Endothelial cell of umbilical vein (primary cell): ENCODE measurements around the gene SKAP1. TPM values are rescaled to one million over a fixed set of nuclear protein-coding genes. Genes with fewer than 3 reads are reported as not detected.

Experiments used
- BruUV-seq: library from RNA; stranded (reverse); fragments of 400-500 nt; replicated peaks from 2 replicates; lab custom pipeline; 2021; lab: Mats Ljungman, UMichigan
- CTCF ChIA-PET: fragments of 300-600, 350-600 bp; sonication (Branson Sonifier 250); formaldehyde crosslinking; loops from one replicate; lab custom pipeline; 2021; ENCODE audit warnings: antibody characterized with exemption, inconsistent platforms; lab: Charles Lee
- POLR2A ChIA-PET: fragments of 300-600, 350-600 bp; sonication (Branson Sonifier 250); formaldehyde crosslinking; loops from one replicate; lab custom pipeline; 2021; ENCODE audit warnings: antibody characterized with exemption, inconsistent platforms; lab: Charles Lee
- DNase-seq: peaks from one replicate; pipeline ENCODE4 v3.0.0-alpha.2; 2011; ENCODE audit warnings: low read depth, low spot score
- FAIRE-seq: peaks from 2 replicates; lab custom pipeline; 2011; peaks lifted over from hg19 to GRCh38; lab: Jason Lieb, UNC
- H2AFZ ChIP-seq: 2 replicates; pipeline ENCODE4 v1.6.0; 2012; ENCODE audit warnings: low read depth, low read length, control low read depth, inconsistent platforms
- H3K27ac ChIP-seq: 2 replicates; pipeline ENCODE4 v1.5.1; 2011; ENCODE audit warnings: low read depth, mild to moderate bottlenecking, control low read depth, low read length, moderate library complexity; ENCODE audit not compliant: insufficient read depth
- H3K27me3 ChIP-seq, 2 experiments: 2 replicates each; pipeline versions ENCODE4 v1.6.0 to v1.6.1; 2011; ENCODE audit warnings: low read length in 2 of 2, mixed read lengths in 1 of 2; ENCODE audit not compliant: control insufficient read depth in 2 of 2, insufficient read depth in 2 of 2
- H3K36me3 ChIP-seq, 2 experiments: 2 replicates in 1 of 2; 3 replicates in 1 of 2; pipeline ENCODE4 v1.5.1; 2011; ENCODE audit warnings: low read length in 2 of 2, mild to moderate bottlenecking in 1 of 2, moderate library complexity in 1 of 2; ENCODE audit not compliant: control insufficient read depth in 2 of 2, insufficient read depth in 2 of 2; ENCODE audit errors: extremely low read depth in 1 of 2
- H3K4me1 ChIP-seq: 3 replicates; pipeline ENCODE4 v1.5.1; 2011; ENCODE audit warnings: mild to moderate bottlenecking, low read length; ENCODE audit not compliant: control insufficient read depth, insufficient read depth; ENCODE audit errors: extremely low read depth
- H3K4me2 ChIP-seq: 2 replicates; pipeline ENCODE4 v1.6.1; 2011; ENCODE audit warnings: low read length, control low read depth, mixed read lengths; ENCODE audit not compliant: insufficient read depth
- H3K4me3 ChIP-seq, 3 experiments: fragments of 200-600 bp in 1 of 3; sonication (generic), shearing (Covaris generic) in 1 of 3; replicated peaks in 1 of 3; 2 replicates each; pipeline ENCODE4 v1.5.1; 2011 to 2016; ENCODE audit warnings: control low read depth in 3 of 3, low read length in 3 of 3, mild to moderate bottlenecking in 2 of 3, inconsistent platforms in 1 of 3, low read depth in 1 of 3, moderate library complexity in 1 of 3; ENCODE audit not compliant: insufficient read depth in 1 of 3
- H3K79me2 ChIP-seq: 2 replicates; pipeline ENCODE4 v1.6.0; 2012; ENCODE audit warnings: low read length, inconsistent platforms; ENCODE audit not compliant: control insufficient read depth, insufficient read depth
- H3K9ac ChIP-seq: replicated peaks from 2 replicates; pipeline ENCODE3; 2011; ENCODE audit warnings: low read length, control low read depth; ENCODE audit not compliant: insufficient read depth; ENCODE audit errors: extremely low read depth
- H3K9me1 ChIP-seq: replicated peaks from 3 replicates; pipeline ENCODE4 v1.6.0; 2011; ENCODE audit warnings: mild to moderate bottlenecking, low read length; ENCODE audit not compliant: control insufficient read depth, insufficient read depth; ENCODE audit errors: extremely low read depth
- H3K9me3 ChIP-seq: replicated peaks from 2 replicates; pipeline ENCODE4 v1.5.1; 2012; ENCODE audit warnings: low read length, inconsistent platforms; ENCODE audit not compliant: control insufficient read depth, insufficient read depth
- H4K20me1 ChIP-seq: replicated peaks from 2 replicates; pipeline ENCODE3; 2011; ENCODE audit warnings: mild to moderate bottlenecking, low read length; ENCODE audit not compliant: control insufficient read depth, insufficient read depth; ENCODE audit errors: extremely low read depth
- EZH2 ChIP-seq: IDR thresholded peaks from 2 replicates; pipeline ENCODE4 v1.6.1; 2012; ENCODE audit warnings: borderline replicate concordance, low read depth, mild to moderate bottlenecking, moderate library complexity, low read length, inconsistent platforms; ENCODE audit not compliant: severe bottlenecking
- FOS ChIP-seq: IDR thresholded peaks from 2 replicates; pipeline ENCODE4 v1.6.1; 2011; ENCODE audit warnings: mild to moderate bottlenecking, low read length, moderate library complexity, borderline replicate concordance; ENCODE audit not compliant: insufficient read depth
- GATA2 ChIP-seq: IDR thresholded peaks from 2 replicates; pipeline ENCODE4 v1.7.0; 2011; ENCODE audit warnings: low read depth, mild to moderate bottlenecking, moderate library complexity, mixed read lengths, low read length; ENCODE audit not compliant: insufficient read length, insufficient read depth
- JUN ChIP-seq: IDR thresholded peaks from 2 replicates; pipeline ENCODE4 v1.6.1; 2011; ENCODE audit warnings: borderline replicate concordance, low read depth; ENCODE audit not compliant: insufficient read length, insufficient read depth
- MAX ChIP-seq: IDR thresholded peaks from 2 replicates; pipeline ENCODE4 v1.6.1; 2011; ENCODE audit not compliant: insufficient read depth, insufficient read length
- MYC ChIP-seq: IDR thresholded peaks from one replicate; pipeline ENCODE4 v1.6.1; 2011; ENCODE audit warnings: mild to moderate bottlenecking, low read depth, low read length
- POLR2A ChIP-seq: IDR thresholded peaks from 2 replicates; pipeline ENCODE4 v1.6.1; 2012; ENCODE audit warnings: low read depth, mild to moderate bottlenecking, control low read depth, low read length
- POLR2AphosphoS5 ChIP-seq: IDR thresholded peaks from 2 replicates; pipeline ENCODE4 v1.6.1; 2012; ENCODE audit warnings: low read depth, mild to moderate bottlenecking, control low read depth, low read length, moderate library complexity; ENCODE audit not compliant: insufficient read depth
- dilution Hi-C: fragments of 300-500 bp; cut with MboI; formaldehyde crosslinking; loops from one replicate; pipeline ENCODE4 v1.15.0; 2019; ENCODE audit warnings: low sequenced_read_pairs; ENCODE audit not compliant: extremely low pct_ligation_motif_present
- intact Hi-C: fragments of 100-400 bp; cut with micrococcal nuclease; formaldehyde crosslinking; loops from one replicate; pipeline ENCODE4 v1.10.0; 2022
- polyA plus RNA-seq, 4 experiments: library from polyadenylated mRNA; depleted of rRNA in 3 of 4; stranded (reverse) in 3 of 4; unstranded in 1 of 4; fragments of >200 nt; gene quantifications; 2 replicates each; pipeline versions ENCODE4 v1.2.1 to v1.2.3, GENCODE V29; 2011 to 2012; ENCODE audit warnings: missing spikeins in 1 of 4
- total RNA-seq: library from RNA; stranded (reverse); gene quantifications from 2 replicates; pipeline ENCODE4 v1.2.3, GENCODE V29; 2021
- TF ChIP-seq, protein P1 (sequence below), 2 donors: IDR thresholded peaks; 1 replicate in 1 of 2; 2 replicates in 1 of 2; pipeline ENCODE4 v1.5.1; 2011; ENCODE audit warnings: low read length in 2 of 2, mild to moderate bottlenecking in 2 of 2, moderate library complexity in 2 of 2, control low read depth in 1 of 2, inconsistent platforms in 1 of 2, low read depth in 1 of 2; ENCODE audit not compliant: insufficient read depth in 1 of 2; ENCODE audit errors: extremely low read depth in 1 of 2

SKAP1 gene
- total and polyA plus RNA-seq, 2 donors (not counting 3 experiments of a cell fraction or from before 2014, with no cell fraction given) = 0.75 TPM; not detected in 1

- FAIRE-seq = no peak
- ChIA-PET POLR2A (no interaction called here), CTCF (interaction anchor here (0.8 to 20.0 kb wide), 5 partner anchors 9 to 373 kb away, joined by 3 to 289 read pairs (median 4); no protein-coding TSS in a partner anchor)
- no peak for DNase-seq
- H3K9me3 ChIP-seq = no peaks in the 10 kb centered on the region
- no peaks in the 10 kb centered on the region for H3K9me1 ChIP-seq
- peak overlapping the region; percentile 74 for H3K9ac ChIP-seq
- peaks cover 95% of the 10 kb centered on the region for H3K4me1 ChIP-seq
- dilution Hi-C loops = no loop called here
- peak overlapping the region; percentile 90 for H3K27ac ChIP-seq
- TF ChIP-seq EZH2 (no peak), GATA2 (no peak), FOS (no peak), POLR2AphosphoS5 (no peak), MAX (no peak), MYC (no peak), JUN (no peak), POLR2A (no peak)
- TF ChIP-seq, protein P1, sequence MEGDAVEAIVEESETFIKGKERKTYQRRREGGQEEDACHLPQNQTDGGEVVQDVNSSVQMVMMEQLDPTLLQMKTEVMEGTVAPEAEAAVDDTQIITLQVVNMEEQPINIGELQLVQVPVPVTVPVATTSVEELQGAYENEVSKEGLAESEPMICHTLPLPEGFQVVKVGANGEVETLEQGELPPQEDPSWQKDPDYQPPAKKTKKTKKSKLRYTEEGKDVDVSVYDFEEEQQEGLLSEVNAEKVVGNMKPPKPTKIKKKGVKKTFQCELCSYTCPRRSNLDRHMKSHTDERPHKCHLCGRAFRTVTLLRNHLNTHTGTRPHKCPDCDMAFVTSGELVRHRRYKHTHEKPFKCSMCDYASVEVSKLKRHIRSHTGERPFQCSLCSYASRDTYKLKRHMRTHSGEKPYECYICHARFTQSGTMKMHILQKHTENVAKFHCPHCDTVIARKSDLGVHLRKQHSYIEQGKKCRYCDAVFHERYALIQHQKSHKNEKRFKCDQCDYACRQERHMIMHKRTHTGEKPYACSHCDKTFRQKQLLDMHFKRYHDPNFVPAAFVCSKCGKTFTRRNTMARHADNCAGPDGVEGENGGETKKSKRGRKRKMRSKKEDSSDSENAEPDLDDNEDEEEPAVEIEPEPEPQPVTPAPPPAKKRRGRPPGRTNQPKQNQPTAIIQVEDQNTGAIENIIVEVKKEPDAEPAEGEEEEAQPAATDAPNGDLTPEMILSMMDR (IDR thresholded peaks at IDR 0.05; ENCODE audit: extremely low read depth in 1 of 2, insufficient read depth in 1 of 2, low read depth in 1 of 2, low read length in 2 of 2) = no peak
- H4K20me1 ChIP-seq = no peaks in the 10 kb centered on the region
- no peaks in the 10 kb centered on the region for H3K36me3 ChIP-seq
- intact Hi-C loops = loop anchor here (5.0 to 10.0 kb wide), 3 partner anchors 138 to 215 kb away; partner anchors contain the start of genes CBX1 and NFE2L1
- no peaks in the 10 kb centered on the region for H3K27me3 ChIP-seq
- H2AFZ ChIP-seq = no peak overlapping the region
- no peaks in the 10 kb centered on the region for H3K79me2 ChIP-seq
- BruUV-seq = TSS peak; percentile 20
- no peak overlapping the region for H3K4me3 ChIP-seq
- H3K4me2 ChIP-seq = peak overlapping the region; percentile 50
Observed at GRCh38 chr17:48240122-48240521, 189.9 kb downstream of the SKAP1 start.
